HG03175 (cell line): ENCODE measurements around the gene C4A.
"Not testable (repeated sequence)": the region's sequence is repeated elsewhere in the genome, so short reads cannot be mapped to it uniquely, and the experiment has no call there.

Experiments used
- ATAC-seq: cut with Tn5 transposase; IDR thresholded peaks from one replicate; pipeline ENCODE4 v1.9.1; 2021; ENCODE audit warnings: mild to moderate bottlenecking, moderate library complexity; ENCODE audit not compliant: unreplicated experiment

C4A gene

DNA sequence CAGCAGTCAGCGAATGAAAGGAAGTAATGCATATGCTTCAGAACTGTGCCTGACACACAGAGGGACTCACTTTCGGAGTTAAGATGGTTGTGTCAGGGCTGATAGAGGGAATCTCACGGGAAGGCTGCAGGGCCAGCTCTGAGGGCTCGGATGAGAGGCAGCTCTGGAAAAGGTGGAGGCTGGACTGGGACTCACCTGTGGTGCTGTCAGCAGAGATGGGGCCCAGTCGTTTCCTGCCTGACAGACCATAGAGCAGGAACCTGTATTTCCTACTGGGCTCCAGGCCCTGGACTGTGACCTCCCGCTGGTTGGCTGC lies 65.6 kb downstream of the C4A start:
- no peak for ATAC-seq

DNA sequence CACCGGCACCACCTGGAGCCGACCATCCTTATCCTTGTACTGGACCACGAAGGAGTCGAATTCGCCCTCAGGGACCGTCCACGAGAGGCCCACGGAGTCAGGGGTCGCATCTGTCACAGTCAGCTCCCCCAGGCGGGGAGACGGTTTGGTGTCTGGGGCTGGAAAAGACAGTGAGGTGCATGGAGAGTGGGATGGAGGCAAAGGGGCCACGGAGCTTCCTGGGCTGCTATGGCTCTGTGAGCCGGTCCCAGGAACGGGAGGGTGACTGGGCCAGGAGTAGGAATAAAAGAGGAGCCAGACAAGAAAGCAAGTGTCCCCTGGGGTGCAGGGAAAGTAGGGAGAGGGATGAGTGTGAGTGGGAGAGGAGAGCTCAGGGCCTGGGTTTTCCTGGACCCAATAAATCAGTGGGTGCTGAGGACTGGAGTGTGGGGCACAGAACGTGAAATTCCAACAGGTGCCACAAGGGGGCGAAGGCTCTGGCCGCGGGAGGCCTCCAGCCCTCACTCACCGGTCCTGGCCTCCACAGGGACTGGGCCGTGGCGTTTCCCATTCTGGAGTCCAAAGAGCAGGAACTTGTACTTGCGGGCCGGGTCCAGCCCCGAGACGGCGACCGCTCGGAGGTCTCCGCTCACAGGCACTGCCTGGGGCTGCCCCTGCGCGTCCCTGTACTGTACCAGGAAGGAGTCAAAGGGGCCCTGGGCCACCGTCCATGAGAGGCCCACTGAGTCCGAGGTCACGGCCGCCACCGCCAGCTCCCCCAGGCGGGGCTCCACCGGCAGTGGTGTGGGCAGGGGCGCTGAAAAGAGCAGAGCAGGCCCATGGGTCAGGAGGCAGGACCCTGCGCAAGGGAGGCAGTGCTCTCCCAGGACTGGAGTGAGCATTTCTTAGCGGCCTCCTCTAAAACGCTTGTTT lies 66.3 kb downstream of the C4A start:
- ATAC-seq: no peak

DNA sequence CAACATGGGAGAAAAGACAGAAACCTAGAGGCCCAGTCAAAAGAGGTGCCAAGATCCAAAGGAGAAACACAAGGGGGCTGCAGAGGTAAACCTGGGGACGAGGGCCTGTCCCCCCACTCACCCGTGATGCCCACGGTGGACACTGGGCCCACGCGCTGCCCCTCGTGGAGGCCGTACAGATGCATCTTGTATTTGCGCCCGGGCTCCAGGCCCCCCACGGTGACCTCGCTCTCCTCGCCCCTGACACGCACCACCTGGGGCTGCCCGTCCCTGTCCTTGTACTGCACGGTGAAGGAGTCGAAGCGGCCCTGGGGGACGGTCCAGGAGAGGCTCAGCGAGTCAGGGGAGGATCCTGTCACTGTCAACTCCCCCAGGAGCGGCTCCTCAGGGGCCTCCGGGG lies 67.3 kb downstream of the C4A start:
- not testable (repeated sequence) for ATAC-seq

DNA sequence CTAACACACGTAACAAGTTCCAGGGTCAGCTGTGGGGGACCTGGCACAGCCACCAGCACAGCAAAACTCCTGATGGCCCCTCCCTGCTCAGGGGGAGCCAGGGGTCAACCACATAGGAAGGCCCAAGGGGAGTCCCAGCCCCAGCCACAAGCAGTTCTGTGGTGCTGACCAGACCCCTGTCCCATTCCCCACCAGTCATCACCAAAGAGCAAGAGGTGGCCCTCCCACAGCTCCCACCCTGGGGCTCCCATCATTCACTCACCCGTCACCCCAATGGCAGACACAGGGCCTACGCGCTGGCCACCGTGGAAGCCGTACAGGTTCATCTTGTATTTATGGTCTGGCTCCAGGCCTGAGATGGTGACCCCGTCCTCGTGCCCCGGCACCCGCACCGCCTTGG lies 67.9 kb downstream of the C4A start:
- not testable (repeated sequence) for ATAC-seq

DNA sequence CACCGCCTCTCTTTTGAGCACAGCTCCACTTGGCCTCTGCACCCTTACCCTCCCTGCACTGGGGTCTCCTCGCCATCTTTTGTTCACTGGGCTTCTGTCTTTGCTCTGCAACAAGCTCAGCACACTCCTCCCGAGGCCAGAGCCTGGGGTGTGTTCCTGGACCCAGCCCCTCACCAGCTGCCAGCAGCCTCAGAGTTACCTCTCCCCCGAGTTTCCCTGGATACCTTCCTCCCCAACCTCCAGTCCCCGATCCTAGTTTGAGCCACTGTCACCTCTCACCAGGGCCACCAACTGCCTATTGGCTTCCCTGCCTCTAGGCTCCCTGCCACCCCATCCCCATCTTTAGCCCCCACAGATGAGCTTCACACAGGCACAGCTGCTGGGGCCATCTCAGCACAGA lies 68.7 kb downstream of the C4A start:
- ATAC-seq: no peak
